NOMO-1 treated with DMSO at 0.1 percent for 48 hours (cell line): ENCODE measurements around the gene FBXO24.

Experiments used
- DNase-seq: peaks from one replicate; lab custom pipeline; 2025; ENCODE audit not compliant: unreplicated experiment; lab: John Stamatoyannopoulos, UW

FBXO24 gene

DNA sequence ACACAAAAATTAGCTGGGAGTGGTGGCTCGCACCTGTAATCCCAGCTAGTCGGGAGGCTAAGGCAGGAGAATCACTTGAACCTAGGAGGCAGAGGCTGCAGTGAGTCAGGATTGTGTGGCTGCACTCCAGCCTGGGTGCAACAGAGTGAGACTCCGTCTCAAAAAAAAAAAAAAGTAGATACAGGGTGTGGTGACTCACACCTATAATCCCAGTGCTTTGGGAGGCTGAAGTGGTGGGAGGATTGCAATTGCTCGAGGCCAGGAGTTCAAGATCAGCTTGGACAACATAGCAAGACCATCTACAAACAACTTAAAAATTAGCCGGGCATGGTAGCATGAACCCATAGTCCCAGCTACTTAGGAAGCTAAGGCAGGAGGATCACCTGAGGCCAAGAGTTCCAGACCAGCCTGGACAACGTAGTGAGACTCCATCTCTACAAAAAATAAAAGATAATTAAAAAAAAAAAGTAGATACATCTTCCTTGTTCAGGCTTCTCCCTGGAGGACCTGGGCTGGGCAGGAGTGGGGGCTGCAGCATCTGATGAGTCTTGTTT, 28.3 kb downstream of the FBXO24 start:
- DNase-seq = no peak

GRCh38 chr7:100620239-100620638, 34.1 kb downstream of the FBXO24 start:
- DNase-seq = no peak

DNA sequence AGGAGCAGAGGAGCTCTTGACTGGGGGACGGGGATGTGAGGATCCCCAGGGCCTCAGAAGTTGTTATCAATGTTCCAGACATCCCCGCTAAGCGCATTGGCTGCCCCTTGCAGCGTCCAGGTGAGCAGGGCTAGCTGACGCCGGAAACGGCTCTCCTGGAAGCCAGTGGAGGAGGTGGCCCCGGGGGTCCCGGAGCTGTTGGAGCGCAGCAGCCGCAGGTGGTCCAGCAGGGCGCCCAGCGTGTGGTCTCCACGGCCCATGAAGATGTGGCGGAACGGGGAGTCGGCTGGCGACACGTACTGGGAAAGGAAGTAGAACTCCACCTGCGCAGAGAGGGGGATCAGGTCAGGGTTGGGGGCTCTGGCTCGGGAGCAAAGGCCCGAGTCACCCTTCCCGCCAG, 34.7 kb downstream of the FBXO24 start:
- no peak for DNase-seq

DNA sequence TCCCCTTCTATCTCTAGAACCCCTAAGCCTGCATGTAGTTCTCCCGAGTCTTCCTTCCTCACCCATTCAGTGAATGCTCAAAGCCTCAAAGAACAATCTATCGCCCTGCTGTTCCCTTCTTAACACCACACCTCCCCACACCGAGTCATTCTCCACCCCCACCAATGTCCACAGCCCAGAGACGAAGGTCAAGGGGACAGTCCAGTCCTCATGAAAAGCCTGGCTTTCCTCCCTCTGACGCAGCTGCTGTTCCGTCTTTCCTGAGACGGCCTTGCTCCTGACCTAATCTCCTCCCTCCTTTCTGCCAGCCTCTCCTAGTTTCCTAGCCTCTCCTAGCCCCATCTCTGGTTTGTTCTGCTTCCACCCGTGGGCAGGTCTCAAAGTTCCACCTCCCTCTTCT, 35.4 kb downstream of the FBXO24 start:
- no peak for DNase-seq

DNA sequence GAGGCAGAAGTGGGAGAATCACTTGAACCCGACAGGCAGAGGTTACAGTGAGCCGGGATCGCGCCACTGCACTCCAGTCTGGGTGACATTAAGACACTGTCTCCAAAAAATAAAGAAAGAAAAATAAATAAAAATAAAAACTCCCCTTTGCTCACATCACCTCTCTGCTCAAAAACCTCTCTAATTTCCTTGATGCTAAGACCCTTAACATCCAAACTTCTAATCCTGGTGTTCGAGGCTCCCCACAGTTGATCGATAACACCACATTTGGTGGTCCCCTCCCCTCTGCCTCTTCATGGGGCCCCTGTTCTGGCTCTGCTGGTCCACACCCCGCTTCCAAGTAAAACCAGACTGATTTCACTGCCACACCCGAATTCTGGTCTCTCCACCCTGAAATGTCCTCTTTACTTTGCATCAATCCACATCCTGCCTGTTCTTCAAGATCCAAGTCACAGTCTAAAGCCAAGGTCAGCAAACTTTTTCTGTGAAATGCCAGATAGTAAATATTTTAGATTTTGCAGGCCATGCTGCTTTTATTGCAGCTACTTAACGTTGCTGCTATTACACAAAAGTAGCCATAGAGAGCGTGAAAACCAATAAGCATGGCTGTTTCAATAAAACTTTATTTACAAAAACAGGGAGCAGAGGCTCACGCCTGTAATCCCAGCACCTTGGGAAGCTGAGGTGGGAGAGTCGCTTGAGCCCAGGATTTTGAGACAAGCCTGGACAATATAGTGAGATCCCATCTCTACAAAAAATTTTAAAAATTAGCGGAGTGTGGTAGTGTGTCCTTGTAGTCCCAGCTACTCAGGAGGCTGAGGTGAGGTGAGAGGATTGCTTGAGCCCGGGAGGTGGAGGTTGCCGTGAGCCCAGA, 38.1 kb downstream of the FBXO24 start:
- DNase-seq = no peak

DNA sequence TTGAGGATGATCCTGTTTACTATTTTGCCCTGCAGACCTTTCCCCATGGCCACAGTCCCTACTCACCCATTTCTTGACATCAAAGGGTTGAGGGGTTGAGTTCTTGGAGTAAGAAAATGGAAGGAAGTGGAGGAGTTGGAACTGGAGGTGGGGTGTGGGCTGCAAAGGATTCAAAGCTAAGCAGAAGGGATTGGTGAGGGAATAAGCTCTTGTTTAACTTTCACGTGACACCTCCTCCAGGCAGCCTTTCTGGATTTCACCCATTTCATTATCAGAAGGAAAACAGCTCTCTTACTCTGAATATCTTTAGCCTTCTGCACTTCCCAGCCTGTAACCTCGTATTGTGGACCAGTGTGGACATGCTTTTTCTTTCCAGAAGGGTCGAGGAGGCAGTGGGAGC, 39.9 kb downstream of the FBXO24 start:
- DNase-seq = no peak

- no peak for DNase-seq
These were observed 40.6 kb downstream of the FBXO24 start for GRCh38 chr7:100626530-100627237.

DNA sequence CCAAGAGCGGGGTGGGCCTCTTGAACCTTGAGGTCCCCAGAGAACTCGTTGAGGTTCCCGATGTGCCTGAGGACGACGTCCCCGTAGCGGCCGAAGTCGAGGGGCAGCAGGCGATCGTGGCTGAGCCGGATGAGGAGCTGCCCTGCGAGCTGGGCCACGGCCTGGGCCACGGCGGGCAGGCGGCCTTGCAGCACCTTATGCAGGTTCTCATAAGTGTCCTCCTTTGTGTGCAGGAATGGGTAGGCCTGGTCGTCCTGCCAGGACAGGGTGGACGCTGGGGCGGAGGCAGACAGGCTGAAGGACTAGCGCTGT, 41.1 kb downstream of the FBXO24 start:
- no peak for DNase-seq

GRCh38 chr7:100629117-100629716, 43.1 kb downstream of the FBXO24 start:
- peak; percentile 33 for DNase-seq

- DNase-seq = no peak
These were observed 43.9 kb downstream of the FBXO24 start for GRCh38 chr7:100630066-100630465.

- DNase-seq = peak; percentile 75
These were observed 47.0 kb downstream of the FBXO24 start for GRCh38 chr7:100632951-100633717.

GRCh38 chr7:100639995-100640516, 53.9 kb downstream of the FBXO24 start:
- DNase-seq = no peak

DNA sequence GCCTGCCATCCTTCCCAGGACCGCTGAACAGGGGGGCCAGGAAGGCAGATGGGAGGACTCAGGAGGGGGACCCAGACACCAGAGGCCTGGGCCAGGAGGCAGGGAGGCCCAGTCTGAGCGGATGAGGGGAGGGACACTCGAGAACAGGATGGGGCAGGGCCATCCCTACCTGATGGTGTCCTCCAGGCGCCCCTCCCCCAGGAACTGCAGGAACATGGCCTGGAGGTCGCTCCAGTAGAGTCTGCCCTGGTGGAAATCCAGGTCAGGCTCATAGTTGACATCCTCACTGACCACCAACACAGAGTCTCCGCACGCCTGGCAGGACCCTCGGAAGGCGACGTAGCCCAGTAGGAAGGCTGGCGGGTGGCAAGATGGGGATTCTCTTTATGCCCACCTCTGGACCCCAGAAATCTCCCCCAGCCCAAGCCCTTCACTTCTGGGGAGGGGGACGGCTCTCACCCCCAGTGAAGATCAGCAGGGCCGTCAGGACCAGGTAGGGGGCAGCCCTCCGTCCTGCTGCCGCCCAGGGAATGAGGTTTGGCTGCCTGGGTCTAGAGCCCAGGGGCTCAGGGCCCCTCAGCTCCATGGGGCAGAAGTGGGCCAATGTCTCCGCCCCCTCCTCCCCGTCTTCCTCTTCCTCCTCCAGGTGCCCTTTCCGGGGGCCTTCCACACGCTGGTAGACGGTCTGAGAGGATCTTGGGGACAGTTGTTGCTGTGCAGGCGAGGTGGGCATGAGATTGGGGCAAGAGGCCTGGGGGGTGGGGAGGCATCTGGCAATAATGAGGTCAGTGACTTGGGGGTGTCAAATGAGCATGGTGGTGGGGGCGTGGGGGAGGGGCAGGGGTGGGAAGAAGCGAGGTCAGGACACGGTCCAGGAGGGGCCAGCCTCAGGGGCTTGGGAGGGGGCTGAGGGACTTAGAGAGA, 54.7 kb downstream of the FBXO24 start:
- DNase-seq = no peak

- DNase-seq = no peak
These were observed 55.3 kb downstream of the FBXO24 start, which contains the start of gene TFR2 for GRCh38 chr7:100641463-100641859. TFR2 (minus strand) TSS chr7:100641552; CDS start chr7:100641509, 43 bp downstream.

- no peak for DNase-seq
These were observed 55.9 kb downstream of the FBXO24 start for GRCh38 chr7:100641860-100642533.

DNA sequence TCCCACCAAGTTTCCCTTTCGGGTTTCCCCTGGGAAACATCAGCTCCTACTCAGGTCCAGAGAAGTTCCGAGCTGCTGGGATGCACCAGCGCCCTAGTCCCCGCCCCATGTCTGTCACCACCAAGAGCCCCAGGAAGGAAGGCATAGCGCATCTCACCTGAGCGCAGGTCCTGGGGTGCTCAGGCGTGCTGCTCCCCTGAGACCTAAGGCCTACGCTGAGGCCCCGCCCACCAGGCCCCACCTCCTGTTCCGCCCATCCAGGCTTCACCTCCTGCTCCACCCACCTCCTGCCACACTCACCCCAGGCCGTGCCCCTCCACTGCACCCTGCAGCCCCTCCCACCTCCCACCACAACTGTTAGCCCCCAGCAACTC, 56.4 kb downstream of the FBXO24 start:
- DNase-seq = no peak

DNA sequence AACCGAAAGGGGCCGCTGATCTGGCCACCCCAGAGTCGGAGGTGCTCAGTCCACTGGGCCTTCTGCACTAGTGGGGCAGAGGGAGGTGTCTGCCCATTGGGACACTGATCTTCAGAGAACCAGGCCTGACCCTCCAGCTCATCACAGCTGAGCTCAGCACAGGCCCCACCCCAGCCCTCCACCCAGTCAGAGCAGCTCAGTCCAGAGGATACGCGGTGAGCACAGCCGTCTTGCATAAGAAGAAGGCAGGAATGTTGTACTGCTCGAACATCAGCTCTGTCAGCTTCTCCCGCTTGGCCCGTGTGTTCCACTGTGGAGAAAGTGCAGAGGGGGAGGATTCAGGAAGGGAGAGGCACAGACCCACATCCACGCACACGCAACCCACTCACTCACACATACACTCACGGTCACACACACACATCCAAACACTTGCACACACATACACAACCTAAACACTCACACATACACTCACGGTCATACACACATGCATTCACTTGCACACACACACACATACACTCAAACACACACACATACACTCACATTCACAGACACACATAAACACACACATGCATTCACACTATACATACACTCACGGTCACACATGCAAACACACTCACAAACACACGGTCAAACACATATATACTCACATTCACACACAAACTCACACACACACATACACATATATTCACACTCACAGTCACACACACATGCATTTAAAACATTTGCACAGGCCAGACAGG, 63.9 kb downstream of the FBXO24 start:
- DNase-seq = no peak
